NCI-H128 (cell line): ENCODE data around the gene PRKACA.

ENCODE experiments used
- DNase-seq: peaks from one replicate; lab custom pipeline; 2025; ENCODE audit not compliant: unreplicated experiment; lab: John Stamatoyannopoulos, UW

The PRKACA gene

DNA sequence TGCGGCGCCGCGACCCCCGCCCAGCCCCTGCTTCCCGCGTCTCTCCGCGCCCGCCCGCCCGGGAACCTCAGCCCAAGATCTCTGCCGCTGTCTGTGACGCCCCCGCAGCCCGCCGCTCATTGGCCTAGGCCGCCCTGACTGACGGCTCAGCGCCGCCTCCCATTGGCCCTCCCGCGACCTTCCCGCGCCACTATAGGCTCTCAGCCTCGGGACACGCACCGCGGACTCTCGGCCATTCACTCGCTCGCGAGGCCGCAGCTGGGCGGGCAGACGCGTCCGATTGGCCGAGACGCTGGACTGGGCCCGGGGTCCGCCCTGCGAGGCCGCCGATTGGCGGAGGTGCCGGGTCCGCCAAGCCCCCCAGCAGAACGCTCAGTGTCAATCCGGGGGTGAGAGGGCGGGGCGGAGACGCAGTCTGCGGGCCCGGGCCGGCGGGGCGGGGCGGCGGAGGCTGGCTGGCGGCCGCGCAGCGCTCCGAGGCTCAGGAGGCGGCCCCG lies at the start of gene PRKACA:
Gene PRKACA, minus strand, starts transcription at position 95 of the 497 bp plus-strand sequence. CDS start 215 bp downstream, outside the sequence.
- DNase-seq: peak; percentile 97

DNA sequence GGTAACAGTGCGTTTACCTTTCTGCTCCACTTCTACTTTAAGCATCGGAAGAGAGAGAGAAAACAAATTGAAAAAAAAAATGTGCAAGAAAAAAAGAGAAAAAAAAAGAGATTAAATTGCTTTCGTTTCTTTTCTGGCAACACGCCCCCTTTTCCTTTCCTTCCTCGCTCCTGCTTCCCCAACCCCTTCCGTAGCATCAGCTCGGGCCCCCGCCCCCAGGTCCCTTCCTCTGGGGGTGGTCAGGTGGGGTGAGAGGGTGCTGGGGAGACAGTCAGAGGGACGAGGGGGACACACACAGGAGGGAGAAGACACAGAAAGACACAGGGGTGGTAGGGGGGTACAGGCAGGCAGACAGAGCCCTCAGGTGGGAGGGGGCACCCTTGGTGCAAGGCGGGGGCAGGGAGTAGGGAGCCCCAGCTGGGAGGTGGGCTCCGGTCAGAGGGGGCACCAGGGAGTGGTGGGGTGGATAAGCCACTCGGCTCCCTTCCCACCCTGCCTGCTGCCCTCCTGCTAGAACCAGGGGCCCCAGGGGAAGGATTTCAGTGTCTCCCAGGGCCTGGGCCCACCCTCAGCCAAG lies 49.5 kb upstream of the PRKACA start:
- no peak for DNase-seq

DNA sequence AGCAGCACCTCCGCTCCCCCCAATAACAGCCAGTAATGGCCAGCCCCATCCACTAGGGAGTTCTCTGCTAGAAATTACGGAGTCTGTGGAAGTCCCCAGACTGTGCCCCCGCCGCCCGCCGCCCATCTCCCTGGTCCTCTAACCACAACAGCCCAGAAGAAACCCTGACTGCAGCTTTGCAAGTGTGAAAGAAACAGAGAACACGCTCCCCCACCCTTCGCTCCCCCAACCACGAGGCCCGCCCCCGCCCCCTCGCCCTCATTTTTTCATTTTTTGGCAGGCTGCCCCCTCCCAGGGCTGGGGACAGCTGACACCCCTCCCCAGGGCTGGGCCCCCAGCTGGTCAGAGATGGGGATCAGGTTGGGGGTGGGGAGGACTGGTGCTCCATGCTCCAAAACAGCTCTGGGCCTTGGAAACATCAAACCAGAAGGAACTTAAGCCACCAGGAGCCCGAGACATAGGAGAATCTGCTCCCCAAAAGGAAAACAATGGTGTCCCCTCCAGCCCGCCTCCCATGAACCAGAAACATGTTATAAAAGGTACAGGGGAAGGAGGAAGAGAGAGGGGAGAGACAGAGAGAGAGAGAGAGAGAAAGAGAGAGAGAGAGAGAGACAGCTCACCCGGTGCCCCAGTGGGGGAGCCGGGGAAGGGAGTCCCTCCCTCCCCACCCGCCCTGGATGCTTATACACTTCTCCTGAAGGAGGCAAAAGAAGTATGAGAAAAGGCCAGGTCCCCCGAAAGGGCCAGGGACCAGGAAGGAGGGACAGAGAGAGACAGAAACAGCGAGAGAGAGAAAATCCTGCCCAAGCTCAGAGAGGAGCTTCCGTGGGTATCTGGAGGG lies 48.6 kb upstream of the PRKACA start:
- no peak for DNase-seq

DNA sequence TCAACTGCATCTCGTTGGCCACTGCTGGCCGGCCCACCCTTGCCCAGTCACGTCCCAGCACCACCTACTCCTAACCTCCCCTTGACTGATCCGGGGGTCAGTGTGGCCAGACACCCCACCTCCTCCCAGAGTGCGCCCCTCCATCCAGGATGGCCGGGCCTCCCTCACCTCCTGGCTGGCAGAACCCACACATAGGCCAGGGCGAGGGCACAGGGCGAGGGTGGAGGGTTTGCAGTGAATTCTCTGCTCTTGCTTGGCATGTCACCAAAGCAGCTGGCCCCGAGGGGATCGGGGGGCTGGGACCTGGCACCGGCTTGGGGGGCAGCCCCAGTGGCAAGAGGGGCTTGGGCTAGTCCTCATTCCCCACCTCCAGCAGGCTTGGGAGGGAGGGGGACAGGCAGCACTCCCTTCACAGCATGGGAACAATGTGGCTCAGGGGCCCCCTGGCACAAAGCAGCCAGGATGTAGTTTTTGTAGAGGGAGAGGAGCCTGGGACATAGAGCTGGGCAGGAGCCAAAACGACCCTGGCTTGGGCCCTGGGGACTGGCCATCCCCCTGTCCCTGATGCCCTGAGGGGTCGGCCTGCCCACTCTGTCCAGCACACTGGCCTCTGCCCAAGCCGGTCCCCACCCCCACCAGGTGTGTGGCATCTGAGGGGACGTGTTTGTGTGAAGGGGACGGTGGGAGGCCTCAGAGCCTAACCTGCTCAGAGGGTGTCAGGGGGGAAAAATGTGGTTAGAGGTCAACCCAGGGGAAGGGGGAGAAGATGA lies 47.3 kb upstream of the PRKACA start:
- no peak for DNase-seq

DNA sequence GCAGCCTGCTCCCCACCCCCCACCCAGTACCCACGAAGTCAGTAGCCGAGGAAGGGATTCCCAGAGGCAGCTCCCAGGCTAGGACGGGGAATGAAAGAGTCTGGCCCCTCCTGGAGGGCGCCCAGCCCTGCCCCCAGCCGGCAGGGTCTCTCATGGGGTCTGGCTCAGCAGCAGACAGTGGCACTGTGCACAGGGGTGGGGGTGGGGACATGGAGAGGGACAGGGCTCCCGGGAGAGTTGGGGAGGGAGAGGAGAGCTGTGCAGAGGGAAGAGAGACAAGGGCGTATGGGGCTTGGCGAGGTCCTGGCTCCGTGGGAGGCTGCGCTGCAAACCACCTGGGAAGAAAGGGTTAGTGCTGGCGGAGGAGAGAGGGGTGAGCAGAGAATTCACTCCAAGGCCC lies 46.5 kb upstream of the PRKACA start:
- no peak for DNase-seq

DNA sequence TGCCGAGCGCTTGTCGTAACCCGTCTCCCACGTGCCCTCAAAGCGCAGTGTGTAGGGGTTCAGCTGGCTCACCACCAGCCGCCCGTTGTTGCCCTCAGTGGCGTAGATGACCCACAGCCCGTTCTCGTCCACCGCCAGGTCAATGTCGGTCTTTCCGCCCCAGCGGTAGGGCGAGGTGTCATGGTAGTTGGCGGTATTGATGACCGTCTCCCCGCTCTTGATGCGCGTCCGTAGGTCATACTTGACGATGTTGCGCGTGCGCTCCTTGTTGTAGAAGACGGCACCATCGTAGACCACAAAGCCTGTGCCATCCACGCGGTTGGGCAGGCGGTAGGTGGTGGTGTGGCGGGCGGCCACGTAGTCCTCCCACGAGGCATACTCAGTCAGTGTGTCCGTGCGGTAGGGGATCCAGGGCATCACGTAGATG lies 45.3 kb upstream of the PRKACA start:
- no peak for DNase-seq

DNA sequence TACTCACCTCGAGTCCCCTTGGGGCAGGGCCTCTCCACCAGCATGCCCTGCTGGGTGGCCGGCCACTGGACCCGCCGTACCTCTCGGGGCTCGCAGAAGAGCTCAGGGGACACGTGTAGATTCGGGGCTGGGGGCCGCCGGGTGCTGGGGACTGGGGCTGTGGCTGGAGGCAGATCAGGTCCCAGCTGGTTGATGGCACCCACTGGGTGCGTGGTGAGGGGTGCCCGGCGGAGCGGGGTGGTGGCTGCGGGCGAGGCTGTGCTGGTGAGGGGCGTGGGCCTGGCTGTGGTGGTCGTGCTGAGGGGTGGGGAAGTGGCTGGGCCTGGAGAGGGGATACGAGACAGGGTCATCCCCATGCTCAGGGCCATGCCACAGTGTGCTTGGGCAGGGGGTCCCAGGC lies 43.7 kb upstream of the PRKACA start:
- no peak for DNase-seq

DNA sequence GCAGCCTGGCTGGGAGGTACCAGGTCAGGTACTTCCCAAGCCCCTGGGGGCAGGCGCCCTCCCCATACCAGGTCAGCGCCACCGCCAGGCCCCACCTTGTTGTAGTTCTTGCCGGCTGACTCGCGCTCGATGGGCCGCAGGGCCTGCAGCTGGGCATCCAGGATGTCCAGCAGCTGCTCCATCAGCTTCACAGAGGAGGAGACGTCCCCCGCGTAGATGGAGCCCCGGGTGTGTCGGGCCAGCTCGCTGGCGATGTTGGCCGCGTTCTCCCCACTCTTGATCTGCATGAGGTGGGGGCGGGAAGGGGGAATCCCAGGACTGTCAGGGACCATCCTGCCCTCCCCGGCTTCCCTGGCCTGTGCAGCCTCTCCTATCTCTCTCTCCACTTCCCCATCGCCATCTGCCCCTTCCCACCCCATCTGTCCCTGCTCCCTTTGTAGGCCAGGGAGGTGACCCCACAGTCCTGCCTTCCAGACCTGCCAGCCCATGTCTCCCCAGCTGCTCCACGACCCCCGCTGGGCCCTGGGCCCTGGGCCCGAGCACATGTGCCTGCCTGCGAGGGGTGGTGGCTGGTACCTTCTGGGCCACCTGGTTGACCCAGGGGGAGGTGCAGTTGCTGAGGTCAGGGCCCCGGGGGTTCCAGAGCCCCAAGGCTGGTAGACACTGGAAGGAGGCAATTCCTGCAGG lies 42.6 kb upstream of the PRKACA start:
- DNase-seq: no peak

DNA sequence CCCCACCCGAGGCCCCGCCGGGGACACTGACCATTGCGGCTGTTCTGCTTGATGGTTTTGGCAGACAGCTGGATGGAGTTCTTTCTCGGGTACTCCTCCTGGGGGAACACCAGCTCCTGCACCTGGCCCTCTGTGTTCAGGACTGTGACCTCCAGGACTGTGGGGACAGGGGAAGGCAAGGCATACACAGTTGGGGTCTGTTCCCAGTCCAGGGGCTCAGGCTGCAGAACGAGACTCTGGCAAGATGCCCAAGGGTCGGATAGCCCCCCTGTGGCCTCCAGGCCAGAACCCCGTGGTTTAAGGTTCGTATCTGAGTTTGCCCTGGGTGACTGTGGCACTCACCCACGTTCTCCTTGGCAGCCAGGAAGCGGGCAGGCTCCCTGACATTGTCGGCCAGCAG lies 41.5 kb upstream of the PRKACA start:
- DNase-seq: no peak

DNA sequence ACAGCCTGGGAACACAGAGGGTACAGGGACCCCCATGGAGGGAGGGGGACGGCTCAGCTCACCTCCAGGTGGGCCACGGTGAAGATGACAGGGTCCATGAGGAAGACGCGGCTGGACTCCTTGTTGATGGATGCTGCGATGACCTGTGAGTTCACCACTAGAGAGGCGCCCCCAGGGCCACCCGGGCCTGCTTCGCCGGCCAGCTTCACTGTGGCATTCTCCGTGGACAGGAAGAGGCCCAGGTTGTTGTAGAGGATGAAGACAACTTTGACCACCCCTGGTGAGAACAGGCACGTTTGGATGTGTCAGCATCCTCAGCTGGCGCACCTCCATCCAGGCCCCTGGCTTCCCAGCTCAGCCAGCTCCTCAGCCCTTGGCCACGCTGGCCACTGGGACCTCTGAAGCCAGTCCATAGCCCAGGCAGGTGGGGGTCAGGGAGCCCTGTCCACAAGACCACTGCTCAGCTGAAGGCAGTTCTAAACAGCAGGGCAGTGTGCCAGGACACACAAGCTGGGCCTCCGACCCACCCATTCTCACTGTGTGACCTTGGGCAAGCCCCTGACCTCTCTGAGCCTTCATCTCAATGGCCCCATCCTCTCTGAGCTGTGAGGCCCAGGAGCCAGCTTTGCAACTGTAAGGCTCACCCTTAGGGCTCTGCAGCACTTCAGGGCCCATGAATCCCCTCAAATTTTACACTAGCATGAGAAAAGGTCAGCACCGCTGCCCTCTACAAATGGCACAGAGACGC lies 40.9 kb upstream of the PRKACA start:
- no peak for DNase-seq

DNA sequence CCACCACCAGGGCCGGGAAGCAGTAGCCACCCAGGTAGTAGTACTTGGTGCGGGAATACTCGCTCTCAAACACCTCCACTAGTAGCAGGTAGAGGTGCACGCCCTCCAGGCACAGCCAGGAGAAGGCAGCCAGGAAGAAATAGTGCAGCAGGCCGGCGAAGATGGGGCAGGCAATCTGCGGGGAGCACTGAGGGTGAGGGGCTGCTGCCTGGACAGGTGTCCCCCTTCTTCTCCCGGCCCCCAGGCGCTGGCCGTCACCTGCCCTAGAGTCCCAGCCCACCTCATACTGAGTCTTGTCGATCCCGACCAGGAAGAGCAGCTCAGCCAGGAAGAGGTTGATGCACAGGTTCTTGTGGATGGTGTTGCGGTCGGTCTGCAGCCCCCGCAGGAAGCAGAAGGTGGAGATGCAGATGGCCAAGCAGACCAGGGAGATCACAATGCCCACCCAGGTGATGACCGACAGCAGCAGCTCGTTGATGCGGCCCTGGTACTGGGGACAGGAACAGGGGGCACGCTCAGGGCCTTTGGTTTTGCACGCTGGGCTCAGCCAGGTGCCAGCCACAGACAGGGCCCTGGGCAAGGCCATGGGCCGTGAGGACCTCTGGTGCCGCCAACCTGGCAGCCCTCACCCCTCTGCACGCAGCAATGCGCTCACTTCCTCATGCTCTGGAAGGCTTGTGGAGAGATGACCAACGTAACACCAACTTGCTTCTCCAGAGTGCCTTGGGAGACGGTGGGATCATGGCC lies 39.6 kb upstream of the PRKACA start:
- DNase-seq: no peak

DNA sequence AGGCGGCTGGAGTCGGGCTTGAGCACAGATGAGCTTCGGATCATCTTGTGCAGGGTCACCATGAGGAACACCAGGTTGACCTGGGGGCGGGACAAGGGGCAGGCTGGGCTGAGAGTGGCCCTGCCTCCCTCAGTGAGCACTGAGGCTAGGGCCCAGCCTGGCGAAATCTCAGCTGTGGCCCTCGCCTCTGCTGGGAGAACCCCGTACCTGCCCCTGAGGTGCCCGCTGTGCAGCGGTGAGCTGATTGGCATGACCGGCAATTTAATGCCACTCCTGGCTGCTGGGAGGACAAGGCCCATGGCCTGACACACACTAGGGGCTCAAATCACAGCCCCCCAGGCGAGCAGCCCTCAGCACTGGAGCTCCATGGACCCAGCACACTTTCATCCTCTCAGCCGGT lies 38.6 kb upstream of the PRKACA start:
- no peak for DNase-seq

DNA sequence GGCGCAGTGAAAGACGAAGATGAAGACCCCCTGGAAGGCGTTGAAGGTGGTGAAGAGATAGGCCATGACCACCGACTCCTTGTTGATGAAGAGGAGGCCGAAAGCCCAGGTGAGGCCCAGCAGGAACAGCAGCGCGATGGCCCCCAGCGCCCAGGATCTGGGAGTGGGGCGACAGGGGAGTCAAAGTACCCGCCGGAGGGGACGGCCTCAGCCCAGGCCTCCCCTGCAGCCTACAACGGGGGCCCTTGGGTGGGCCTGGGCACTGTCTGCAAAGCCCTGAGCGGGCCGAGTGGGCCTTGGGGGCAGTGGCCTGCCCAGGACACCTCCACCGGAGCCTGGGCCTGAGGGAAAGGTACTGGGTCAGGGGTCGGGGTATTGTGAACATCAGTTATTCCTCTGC lies 37.8 kb upstream of the PRKACA start:
- DNase-seq: no peak

DNA sequence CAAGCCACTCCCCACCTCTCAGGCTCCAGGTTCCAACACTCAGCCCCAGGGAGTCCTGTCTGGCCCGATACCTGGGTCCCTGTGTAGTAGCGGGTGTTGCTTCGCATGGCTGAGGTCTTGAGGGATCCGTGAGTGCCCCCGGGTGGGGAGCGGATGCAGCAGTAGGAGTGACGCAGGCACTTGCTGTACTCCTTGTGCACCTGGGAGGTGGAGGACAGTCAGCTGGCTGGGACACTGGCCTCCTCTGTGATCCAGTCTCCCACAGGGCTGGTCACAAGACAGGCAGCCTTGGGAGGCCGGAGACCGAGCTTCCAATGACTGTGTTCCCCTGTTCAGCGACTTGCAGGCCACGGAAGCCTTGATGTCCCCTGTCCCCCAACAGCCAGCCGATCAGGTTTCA lies 35.2 kb upstream of the PRKACA start:
- DNase-seq: no peak

DNA sequence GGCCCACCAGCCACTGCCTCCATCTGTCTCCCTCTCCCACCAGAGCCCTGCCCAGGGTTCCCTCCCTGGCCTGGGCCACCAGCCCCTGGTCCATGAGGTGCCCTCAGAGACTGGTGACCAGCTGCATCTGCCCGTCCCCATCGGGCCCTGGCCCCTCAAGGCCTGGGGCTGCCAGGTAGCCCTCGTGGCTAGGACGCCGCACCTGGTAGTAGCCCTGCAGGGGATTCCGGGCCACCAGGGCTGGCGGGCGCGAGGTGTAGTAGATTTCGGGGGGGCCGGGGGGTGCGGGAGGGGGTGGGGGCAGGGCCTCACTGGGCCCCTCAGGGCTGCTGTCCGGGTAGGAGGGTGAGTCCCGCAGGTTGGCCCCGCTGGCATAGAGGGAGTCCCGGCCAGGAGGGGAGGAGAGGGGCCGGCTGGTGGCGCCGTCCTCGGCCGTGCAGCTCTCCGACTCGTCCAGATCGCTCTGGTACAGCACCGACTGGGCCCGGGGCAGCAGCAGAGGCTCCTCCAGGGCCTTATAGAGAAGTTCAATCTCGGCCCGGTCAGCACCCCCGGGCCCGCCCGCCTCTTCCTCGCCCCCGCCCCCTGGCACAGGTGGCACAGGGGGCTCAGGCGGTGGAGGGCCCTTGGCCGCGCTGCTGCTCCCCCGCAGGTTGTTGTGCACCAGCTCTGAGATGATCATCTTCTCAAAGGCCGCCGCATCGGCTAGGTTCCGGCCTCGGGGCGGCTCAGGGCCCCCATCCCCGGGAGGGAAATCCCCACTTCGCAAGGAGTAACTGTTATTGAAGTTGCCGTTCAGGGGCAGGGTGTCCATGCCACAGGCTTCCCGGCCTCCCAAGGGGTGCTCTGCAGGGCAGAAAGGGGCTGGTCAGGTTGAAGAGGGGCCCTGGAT lies 33.5 kb upstream of the PRKACA start:
- DNase-seq: no peak

DNA sequence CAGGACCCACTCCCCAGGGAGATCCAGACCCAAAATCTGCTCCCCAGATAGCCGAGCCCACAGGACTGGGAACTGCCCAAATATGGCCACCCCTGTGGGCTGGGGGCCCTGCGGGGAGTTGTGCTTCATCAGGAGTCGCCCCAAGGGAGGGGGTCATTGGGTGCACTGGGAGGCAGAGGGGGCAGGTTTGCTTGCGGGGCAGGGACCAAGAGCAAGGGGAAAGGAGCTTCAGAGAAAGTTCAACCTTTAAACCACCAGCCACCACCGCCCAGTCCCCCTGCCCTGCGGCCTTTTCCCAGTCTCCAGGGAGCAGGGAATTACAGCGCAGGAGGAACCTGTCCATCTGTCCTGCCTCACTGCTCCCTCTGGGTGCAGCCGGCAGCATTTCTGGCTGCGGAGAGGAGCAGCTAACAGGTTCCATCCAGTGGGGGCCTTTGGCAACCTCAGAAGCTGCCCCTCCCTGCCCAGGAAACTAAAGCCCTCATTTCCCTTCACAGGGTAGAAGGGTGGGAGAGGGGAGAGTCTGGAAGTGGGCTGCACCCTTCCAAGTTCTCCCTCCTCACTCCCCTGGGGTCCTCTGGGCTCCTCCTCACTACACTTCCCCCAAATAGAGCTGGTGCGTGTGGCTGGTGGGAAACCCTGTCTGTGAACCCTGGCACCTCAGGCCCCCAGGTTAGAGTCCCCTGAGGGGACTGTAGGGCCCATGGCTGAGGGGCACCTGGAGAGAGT lies 32.6 kb upstream of the PRKACA start:
- no peak for DNase-seq

DNA sequence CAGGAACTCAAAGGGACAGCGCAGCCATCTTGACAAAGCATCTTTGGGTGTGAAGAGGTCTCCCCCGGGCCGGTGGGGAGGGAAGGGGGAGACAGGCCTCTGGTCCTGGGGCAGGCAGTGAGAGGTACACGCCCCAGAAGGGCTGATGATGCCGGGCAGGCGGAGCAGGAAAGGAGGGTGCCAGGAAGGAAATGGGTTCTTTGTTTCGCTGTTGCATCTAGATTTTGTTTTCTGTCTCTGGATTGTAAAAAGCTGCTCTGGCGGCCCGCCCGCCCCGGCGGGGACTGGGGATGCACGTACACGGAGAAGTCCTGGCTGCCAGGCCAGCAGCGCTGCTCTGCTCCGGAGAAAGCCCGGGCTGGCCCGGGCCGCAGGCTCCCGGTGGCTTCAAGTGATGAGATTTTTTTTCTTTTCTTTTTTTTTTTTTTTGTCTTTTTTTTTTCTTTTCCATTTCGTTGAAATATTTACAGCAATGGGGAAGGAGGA lies 32.0 kb upstream of the PRKACA start:
- DNase-seq: no peak
